ENCODE data around the gene ZNF799. TPM values are rescaled to one million over a fixed set of nuclear protein-coding genes. Genes with fewer than 3 reads are reported as not detected.
A peak's percentile ranks its signal among the peaks of the same experiment; 100 is the strongest.
"Not testable (repeated sequence)": the region's sequence is repeated elsewhere in the genome, so short reads cannot be mapped to it uniquely, and the experiment has no call there.

ZNF799 gene
- total RNA-seq: 1 to 10 TPM; 1.5 to 1.7 TPM
- total RNA-seq: 5.1 to 17.3 reads per million in 2 donors

DNA sequence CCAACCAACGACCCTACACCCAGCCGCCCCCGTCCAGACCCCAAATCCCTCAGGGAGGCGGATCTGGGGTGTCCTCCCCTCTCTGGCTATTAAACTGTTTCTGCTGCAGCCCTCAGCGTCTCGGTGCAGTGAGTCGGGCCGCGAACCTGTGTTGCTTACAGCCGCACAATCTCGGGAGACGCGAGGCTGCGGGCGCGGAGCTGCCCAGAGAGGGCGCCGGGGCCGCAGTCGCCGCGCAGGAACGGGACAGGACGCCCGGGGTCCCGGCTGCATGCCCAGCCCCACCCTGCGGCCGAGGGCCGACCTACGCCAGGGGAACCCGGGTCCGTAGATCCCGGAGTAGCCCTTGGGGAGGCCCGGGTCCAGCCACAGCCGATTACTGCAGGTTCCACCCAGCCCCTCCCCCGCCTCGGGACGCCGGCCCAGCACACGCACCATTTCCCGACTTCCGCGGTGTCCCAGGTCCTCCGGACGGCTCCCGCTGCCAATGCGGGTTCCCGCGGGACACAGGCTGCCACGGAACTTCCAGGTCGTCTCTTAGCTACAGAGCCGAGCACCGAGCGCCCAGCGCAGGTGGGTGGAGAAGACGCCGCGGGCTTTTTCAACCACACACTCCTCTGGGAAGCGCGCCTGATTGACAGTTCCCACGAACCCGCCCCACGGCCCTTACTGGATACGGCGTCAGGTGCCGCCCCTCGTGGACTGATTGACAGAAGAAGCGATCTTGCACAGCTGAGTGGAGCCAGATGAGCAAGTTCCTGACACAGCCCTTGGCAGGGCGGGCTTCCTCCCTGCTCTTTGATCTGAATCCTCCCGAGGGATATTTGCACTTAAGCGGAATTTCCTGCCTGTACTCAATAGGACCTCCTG, at the start of gene ZNF799:
TSS of gene ZNF799 (minus strand) at position 639 of the 870 bp plus-strand sequence. CDS start at position 438, 201 bp downstream.
- peak within 1 kb of the TSS; percentile 86 for H3K27ac Mint-ChIP-seq
- peak; percentile 95 for ATAC-seq
- peak within 1 kb of the TSS; percentile 94 for H3K4me3 Mint-ChIP-seq
- H3K4me1 Mint-ChIP-seq: peaks cover 11% of the 10 kb centered on the region
- peaks cover 2% of the 10 kb centered on the region for H3K36me3 Mint-ChIP-seq (ENCODE audit: low read depth)
- H3K9me3 ChIP-seq (ENCODE audit: control insufficient read depth, low read length, poor library complexity, severe bottlenecking): no peaks in the 10 kb centered on the region
- H3K27me3 Mint-ChIP-seq: no peaks in the 10 kb centered on the region
- DNase-seq: peak; percentile 50 to 59 (median 56)

DNA sequence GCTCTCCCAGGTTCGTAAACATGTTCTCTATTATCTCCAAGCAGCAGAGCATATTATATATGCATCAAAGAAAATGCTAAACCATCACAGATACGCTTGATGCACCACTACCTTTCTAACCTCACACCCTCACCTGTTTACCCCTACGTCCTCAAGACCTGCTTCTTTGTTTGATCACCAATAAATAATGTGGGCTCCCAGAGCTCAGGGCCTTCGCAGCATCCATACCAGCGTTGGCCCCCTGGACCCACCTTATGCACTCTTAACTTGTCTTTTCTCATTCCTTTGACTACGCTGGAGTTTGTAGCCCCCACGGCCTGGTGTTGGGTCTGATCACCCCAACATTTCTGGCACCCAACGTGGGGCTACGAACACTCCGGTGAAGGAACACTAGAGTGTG, 49.8 kb upstream of the ZNF799 start:
- peaks cover 4% of the 10 kb centered on the region for H3K9me3 ChIP-seq (ENCODE audit: control insufficient read depth, low read length, poor library complexity, severe bottlenecking)
- no peak for ATAC-seq
- H3K4me3 Mint-ChIP-seq: no peak overlapping the region
- H3K27me3 Mint-ChIP-seq: no peaks in the 10 kb centered on the region
- no peak for DNase-seq
- H3K27ac Mint-ChIP-seq: no peak overlapping the region
- H3K36me3 Mint-ChIP-seq (ENCODE audit: low read depth): peaks cover 2% of the 10 kb centered on the region
- H3K4me1 Mint-ChIP-seq: no peaks in the 10 kb centered on the region

DNA sequence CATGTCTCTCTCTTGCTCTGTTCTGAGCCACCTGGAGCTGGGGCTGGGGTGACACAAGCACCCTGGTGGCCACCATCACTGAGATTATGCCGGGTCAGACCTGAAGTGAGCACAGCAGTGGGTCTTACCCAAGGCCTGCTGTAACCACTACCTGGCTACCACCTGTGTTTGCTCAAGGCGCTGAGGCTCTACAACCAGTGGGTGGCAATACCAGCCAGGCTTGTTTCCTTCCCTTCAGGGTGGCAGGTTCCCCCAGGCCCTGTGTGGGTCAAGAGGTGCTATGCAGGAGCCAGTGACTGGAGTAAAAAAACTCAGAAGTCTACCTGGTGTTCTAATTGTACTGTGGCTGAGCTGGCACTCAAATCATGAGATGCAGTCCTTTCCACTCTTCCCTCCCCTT, 47.7 kb upstream of the ZNF799 start:
- Mint-ChIP-seq H3K36me3 (ENCODE audit: low read depth) (no peaks in the 10 kb centered on the region), H3K4me3 (no peak overlapping the region)

DNA sequence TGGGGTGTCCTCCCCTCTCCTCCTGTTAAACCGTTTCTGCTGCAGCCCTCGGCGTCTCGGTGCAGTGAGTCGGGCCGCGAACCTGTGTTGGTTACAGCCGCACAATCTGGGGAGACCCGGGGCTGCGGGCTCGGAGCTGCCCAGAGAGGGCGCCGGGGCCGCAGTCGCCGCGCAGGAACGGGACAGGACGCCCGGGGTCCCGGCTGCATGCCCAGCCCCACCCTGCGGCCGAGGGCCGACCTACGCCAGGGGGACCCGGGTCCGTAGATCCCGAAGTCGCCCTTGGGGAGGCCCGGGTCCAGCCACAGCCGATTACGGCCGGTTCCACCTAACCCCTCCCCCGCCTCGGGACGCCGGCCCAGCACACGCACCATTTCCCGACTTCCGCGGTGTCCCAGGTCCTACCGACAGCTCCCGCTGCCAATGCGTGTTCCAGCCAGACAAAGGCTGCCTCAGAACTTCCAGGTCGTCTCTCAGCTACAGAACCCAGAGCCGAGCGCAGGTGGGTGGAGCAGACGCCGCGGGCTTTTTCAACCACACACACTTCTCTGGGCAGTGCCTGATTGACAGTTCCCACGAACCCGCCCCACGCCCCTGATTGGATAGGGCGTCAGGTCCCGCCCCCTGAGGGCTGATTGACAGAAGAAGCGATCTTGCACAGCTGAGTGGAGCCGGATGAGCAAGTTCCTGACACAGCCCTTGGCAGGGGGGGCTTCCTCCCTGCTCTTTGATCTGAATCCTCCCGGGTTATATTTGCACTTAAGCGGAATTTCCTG, 39.7 kb upstream of the ZNF799 start, which contains the start of gene ZNF443:
TSS of gene ZNF443 (minus strand) at position 481 of the 776 bp plus-strand sequence. CDS start at position 374, 107 bp downstream.
- H3K27ac Mint-ChIP-seq: peak within 1 kb of the TSS; percentile 95
- H3K9me3 ChIP-seq (ENCODE audit: control insufficient read depth, low read length, poor library complexity, severe bottlenecking): no peaks in the 10 kb centered on the region
- ATAC-seq: peak; percentile 98
- H3K36me3 Mint-ChIP-seq (ENCODE audit: low read depth): peaks cover 2% of the 10 kb centered on the region
- H3K4me1 Mint-ChIP-seq: peaks cover 14% of the 10 kb centered on the region
- H3K4me3 Mint-ChIP-seq: peak within 1 kb of the TSS; percentile 100
- DNase-seq: peak; percentile 86 to 98 (median 93)
- no peaks in the 10 kb centered on the region for H3K27me3 Mint-ChIP-seq

More for the DNA sequence above, 47.7 kb upstream of the ZNF799 start:
- ATAC-seq (no peak), DNase-seq (no peak)
- peaks cover 4% of the 10 kb centered on the region for H3K9me3 ChIP-seq (ENCODE audit: control insufficient read depth, low read length, poor library complexity, severe bottlenecking)
- Mint-ChIP-seq H3K4me1 (no peaks in the 10 kb centered on the region), H3K27me3 (no peaks in the 10 kb centered on the region), H3K27ac (no peak overlapping the region)

DNA sequence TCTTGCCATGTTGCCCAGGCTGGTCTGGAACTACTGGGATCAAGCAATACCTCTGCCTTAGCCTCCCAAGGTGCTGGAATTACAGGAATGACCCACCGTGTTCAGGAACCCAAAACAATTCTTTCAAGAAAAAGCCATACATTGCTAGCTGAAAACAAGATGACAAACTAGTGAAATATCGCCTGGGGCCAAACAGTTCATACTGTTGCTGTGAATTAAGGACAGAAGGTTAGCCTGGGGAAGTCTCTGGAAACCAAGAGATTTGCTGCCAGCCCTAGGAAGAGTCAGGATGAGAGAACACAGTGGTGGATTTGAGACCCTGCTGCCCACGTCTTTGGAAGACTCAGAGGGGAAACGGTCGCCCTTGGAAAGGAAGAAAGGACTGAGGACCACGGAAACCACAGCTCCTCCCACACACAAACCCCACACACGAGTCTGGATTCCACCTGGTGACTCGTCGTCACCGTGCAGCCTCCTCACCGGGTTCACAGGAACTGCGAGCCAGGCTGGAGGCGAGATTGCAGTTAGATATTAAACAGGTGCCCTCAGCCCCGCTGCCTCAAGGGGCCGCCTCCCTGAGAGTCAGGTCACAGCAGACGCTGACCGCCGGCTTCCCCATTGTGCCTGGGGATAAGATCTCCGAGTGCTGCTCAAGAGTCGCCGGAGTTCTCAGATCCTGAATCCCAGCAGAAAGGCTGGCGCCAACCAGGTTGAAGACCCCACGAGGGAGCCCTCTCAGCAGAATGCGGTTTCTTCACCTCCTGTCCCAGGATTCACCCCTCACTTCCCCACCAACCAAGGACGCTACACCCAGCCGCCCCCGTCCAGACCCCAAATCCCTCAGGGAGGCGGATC, 38.8 kb upstream of the ZNF799 start:
- H3K27me3 Mint-ChIP-seq: not testable (repeated sequence)

DNA sequence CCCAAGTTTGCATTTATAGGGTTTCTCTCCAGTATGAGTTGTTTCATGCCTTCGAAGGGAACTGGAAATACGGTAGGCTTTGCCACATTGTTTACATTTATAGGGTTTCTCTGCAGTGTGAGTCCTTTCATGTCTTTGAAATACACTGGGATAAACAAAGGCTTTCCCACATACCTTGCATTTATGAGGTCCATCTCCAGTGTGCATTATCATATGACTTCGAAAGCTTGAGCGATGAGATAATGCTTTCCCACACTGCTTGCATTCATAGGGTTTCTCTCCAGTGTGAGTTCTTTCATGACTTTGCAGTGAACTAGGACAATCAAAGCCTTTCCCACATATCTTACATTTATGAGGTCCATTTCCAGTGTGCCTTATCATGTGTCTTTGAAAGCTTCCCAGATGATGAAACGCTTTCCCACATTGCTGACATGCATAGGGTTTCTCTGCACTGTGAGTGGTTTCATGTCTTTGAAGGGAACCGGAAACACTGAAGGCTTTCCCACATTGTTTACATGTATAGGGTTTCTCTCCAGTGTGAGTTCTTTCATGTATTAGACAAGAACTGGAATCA, 29.7 kb upstream of the ZNF799 start:
- not testable (repeated sequence) for ATAC-seq; H3K27ac Mint-ChIP-seq; H3K9me3 ChIP-seq (ENCODE audit: control insufficient read depth, low read length, poor library complexity, severe bottlenecking); DNase-seq; H3K27me3 Mint-ChIP-seq; H3K4me3 Mint-ChIP-seq; H3K4me1 Mint-ChIP-seq
- H3K36me3 Mint-ChIP-seq (ENCODE audit: low read depth): peaks cover 13% of the 10 kb centered on the region

More for the DNA sequence above, 38.8 kb upstream of the ZNF799 start:
- H3K4me1 Mint-ChIP-seq: peaks cover 14% of the 10 kb centered on the region
- H3K4me3 Mint-ChIP-seq: peak overlapping the region; percentile 100
- H3K27ac Mint-ChIP-seq: peak overlapping the region; percentile 95
- H3K9me3 ChIP-seq (ENCODE audit: control insufficient read depth, low read length, poor library complexity, severe bottlenecking); H3K36me3 Mint-ChIP-seq (ENCODE audit: low read depth): not testable (repeated sequence)
- ATAC-seq (peak; percentile 29), DNase-seq (peak in 2 of 3 donors; percentile 8 to 14)

DNA sequence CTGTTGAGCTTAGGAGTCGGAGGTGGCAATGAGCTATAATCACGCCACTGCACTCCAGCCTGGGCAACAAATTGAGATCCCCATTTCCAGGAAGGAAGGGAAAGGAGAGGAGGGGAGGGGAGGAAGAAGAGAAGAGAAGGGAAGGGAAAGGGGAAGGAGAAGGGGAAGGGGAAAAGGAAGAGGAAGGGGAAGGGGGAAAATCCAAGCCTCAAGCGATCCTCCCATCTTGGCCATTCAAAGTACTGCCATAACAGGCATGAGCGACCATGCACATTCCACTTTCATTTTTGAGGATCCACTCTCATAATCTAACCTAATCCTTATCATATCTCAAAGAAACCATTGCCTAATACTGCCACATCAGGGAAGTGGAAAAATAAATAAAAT, 24.8 kb upstream of the ZNF799 start:
- Mint-ChIP-seq H3K36me3 (ENCODE audit: low read depth) (peaks cover 6% of the 10 kb centered on the region), H3K4me3 (no peak overlapping the region)
- ATAC-seq: no peak

DNA sequence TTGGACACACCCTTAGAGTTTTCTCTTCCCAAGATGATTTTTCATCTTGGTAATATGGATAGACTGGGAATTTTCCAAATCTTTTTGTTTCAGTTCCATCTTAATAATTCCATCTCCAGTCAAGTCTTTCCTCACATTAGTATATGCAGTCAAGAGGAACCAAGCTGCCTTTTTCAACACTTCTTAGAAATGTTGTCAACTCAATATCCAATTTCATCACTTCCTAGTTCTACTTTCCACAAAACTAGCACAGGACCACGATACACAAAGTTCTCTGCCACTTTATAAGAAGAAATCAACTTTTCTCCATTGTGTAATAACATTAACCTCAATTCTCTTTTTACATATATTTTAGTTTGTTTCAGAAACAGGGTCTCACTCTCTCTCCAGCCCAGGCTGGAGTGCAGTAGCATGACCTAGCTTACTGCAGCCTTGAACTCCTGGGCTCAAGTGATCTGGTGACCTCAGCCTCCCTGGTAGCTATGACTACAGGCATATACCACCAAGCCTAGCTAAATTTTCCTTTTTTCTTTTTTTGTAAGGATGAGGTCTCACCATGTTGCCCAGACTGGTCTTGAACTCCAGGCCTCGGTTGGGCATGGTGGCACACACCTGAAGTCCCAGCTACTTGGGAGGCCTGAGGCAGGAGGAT, 24.3 kb upstream of the ZNF799 start:
- no peaks in the 10 kb centered on the region for H3K4me1 Mint-ChIP-seq
- no peaks in the 10 kb centered on the region for H3K9me3 ChIP-seq (ENCODE audit: control insufficient read depth, low read length, poor library complexity, severe bottlenecking)
- H3K4me3 Mint-ChIP-seq: no peak overlapping the region
- DNase-seq (no peak), ATAC-seq (no peak)
- H3K36me3 Mint-ChIP-seq (ENCODE audit: low read depth): peaks cover 6% of the 10 kb centered on the region
- H3K27me3 Mint-ChIP-seq: no peaks in the 10 kb centered on the region
- no peak overlapping the region for H3K27ac Mint-ChIP-seq

More for the DNA sequence above, 24.8 kb upstream of the ZNF799 start:
- Mint-ChIP-seq H3K27ac (no peak overlapping the region), H3K4me1 (no peaks in the 10 kb centered on the region), H3K27me3 (no peaks in the 10 kb centered on the region)
- no peaks in the 10 kb centered on the region for H3K9me3 ChIP-seq (ENCODE audit: control insufficient read depth, low read length, poor library complexity, severe bottlenecking)
- DNase-seq: no peak

DNA sequence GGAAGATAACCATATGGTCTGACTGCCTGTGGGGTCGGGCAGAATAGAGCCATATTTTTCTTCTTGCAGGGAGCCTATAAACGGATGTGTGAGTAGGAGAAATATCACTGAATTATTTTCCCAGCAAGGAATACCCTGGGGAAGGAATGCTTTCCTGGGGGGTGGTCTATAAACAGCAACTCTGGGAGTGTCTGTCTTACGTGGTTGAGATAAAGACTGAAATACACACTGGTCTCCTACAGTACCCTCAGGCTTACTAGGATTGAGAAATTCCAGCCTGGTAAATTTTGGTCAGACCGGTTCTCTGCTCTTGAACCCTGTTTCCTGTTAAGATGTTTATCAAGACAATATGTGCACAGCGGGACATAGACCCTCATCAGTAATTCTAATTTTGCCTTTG, 16.2 kb upstream of the ZNF799 start:
- H3K9me3 ChIP-seq (ENCODE audit: control insufficient read depth, low read length, poor library complexity, severe bottlenecking); DNase-seq; H3K27ac Mint-ChIP-seq; H3K27me3 Mint-ChIP-seq; H3K4me3 Mint-ChIP-seq; H3K36me3 Mint-ChIP-seq (ENCODE audit: low read depth); H3K4me1 Mint-ChIP-seq; ATAC-seq: not testable (repeated sequence)

DNA sequence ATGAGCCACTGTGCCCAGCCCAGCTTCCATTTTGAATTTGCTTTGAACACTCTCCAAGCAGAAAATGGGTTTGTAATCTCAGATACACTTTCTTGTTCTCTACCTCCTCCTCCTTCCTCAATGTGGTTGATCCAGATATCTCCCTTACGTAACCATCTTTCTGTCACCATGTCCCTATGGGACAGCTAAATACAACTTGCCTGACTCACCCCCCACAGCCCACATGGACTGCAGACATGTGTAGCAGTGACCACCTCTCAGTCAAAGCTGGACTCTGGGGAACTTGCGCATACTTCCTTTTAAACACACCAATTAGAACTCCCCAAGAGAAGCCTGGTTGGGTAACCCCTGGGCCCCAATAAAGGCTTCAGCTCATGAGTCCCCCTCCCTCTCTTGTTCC, 10.8 kb upstream of the ZNF799 start:
- no peaks in the 10 kb centered on the region for H3K27me3 Mint-ChIP-seq
- no peak overlapping the region for H3K27ac Mint-ChIP-seq
- H3K4me1 Mint-ChIP-seq: no peaks in the 10 kb centered on the region
- H3K36me3 Mint-ChIP-seq (ENCODE audit: low read depth): no peaks in the 10 kb centered on the region
- no peak overlapping the region for H3K4me3 Mint-ChIP-seq
- ATAC-seq (no peak), DNase-seq (no peak)
- H3K9me3 ChIP-seq (ENCODE audit: control insufficient read depth, low read length, poor library complexity, severe bottlenecking): no peaks in the 10 kb centered on the region

DNA sequence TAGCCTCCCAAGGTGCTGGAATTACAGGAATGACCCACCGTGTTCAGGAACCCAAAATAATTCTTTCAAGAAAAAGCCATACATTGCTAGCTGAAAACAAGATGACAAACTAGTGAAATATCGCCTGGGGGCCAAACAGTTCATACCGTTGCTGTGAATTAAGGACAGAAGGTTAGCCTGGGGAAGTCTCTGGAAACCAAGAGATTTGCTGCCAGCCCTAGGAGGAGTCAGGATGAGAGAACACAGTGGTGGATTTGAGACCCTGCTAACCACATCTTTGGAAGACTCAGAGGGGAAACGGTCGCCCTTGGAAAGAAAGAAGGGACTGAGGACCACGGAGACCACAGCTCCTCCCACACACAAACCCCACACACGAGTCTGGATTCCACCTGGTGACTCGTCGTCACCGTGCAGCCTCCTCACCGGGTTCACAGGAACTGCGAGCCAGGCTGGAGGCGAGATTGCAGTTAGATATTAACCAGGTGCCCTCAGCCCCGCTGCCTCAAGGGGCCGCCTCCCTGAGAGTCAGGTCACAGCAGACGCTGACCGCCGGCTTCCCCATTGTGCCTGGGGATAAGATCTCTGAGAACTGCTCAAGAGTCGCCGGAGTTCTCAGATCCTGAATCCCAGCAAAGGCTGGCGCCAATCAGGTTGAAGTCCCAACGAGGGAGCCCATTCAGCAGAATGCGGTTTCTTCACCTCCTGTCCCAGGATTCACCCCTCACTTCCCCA, 1.0 kb downstream of the ZNF799 start:
- H3K36me3 Mint-ChIP-seq (ENCODE audit: low read depth); H3K9me3 ChIP-seq (ENCODE audit: control insufficient read depth, low read length, poor library complexity, severe bottlenecking); H3K27me3 Mint-ChIP-seq; DNase-seq: not testable (repeated sequence)
- Mint-ChIP-seq H3K4me1 (peaks cover 11% of the 10 kb centered on the region), H3K27ac (peak overlapping the region; percentile 86), H3K4me3 (peak overlapping the region; percentile 94)
- ATAC-seq: peak; percentile 54

All from T-helper 17 cell (primary cell).